GM12874 (cell line): ENCODE data around the gene RPS16.

ENCODE experiments used
- CTCF ChIP-seq: IDR thresholded peaks from 2 replicates; pipeline ENCODE4 v1.5.1; 2011; ENCODE audit warnings: low read depth, mild to moderate bottlenecking, control low read depth, low read length, moderate library complexity; ENCODE audit not compliant: insufficient read depth

RPS16 gene

GRCh38 chr19:39390751-39391437 lies 44.9 kb downstream of the RPS16 start, which contains the start of the genes MED29 and PAF1:
Gene MED29, plus strand, starts transcription at chr19:39391378. Its CDS starts 45 bp downstream, at chr19:39391423.
Gene PAF1, minus strand, starts transcription at chr19:39391106. Its CDS starts 242 bp downstream, at chr19:39390864.
- no peak for TF ChIP-seq CTCF

- TF ChIP-seq CTCF = no peak
These were observed 45.3 kb downstream of the RPS16 start for GRCh38 chr19:39390451-39390750.

- TF ChIP-seq CTCF = no peak
These were observed 45.9 kb downstream of the RPS16 start for GRCh38 chr19:39389631-39390414.

- no peak for TF ChIP-seq CTCF
These were observed 47.1 kb downstream of the RPS16 start for GRCh38 chr19:39388657-39389056.

GRCh38 chr19:39386557-39386956 lies 49.2 kb downstream of the RPS16 start:
- TF ChIP-seq CTCF = no peak

GRCh38 chr19:39385629-39386411 lies 49.9 kb downstream of the RPS16 start:
- TF ChIP-seq CTCF = no peak
